Loucy (cell line): ENCODE results near the gene SCT.
A peak's percentile ranks its signal among the peaks of the same experiment; 100 is the strongest.

Experiments
- H2AFZ ChIP-seq: fragments of 200-600 bp; sonication (generic); 2 replicates; pipeline ENCODE4 v1.6.0; 2016; ENCODE audit warnings: antibody characterized with exemption, mild to moderate bottlenecking, low read length, moderate library complexity
- H3F3A ChIP-seq: fragments of 200-600 bp; 2 replicates; pipeline ENCODE4 v1.6.0; 2016; ENCODE audit warnings: antibody characterized with exemption, low read depth, mild to moderate bottlenecking
- H3K27me3 ChIP-seq: fragments of 200-600 bp; sonication (generic); 2 replicates; pipeline ENCODE4 v1.6.1; 2014; ENCODE audit warnings: low read length, mild to moderate bottlenecking; ENCODE audit not compliant: insufficient read depth, poor library complexity, severe bottlenecking
- H3K36me3 ChIP-seq: fragments of 200-600 bp; sonication (generic); 2 replicates; pipeline ENCODE4 v1.6.1; 2016; ENCODE audit warnings: low read length; ENCODE audit not compliant: insufficient read depth
- H3K4me1 ChIP-seq: fragments of 200-600 bp; sonication (generic); 2 replicates; pipeline ENCODE4 v1.5.1; 2014; ENCODE audit warnings: low read length, mild to moderate bottlenecking; ENCODE audit not compliant: insufficient read depth, poor library complexity, severe bottlenecking
- H3K4me2 ChIP-seq: fragments of 200-600 bp; sonication (generic); 2 replicates; pipeline ENCODE4 v1.6.0; 2014; ENCODE audit warnings: antibody characterized with exemption, low read length, low read depth, mild to moderate bottlenecking; ENCODE audit not compliant: poor library complexity, severe bottlenecking
- H3K4me3 ChIP-seq: fragments of 200-600 bp; sonication (generic); 2 replicates; pipeline ENCODE4 v1.5.1; 2014; ENCODE audit warnings: low read length, mild to moderate bottlenecking, mixed read lengths; ENCODE audit not compliant: poor library complexity, severe bottlenecking
- H3K79me2 ChIP-seq: fragments of 200-600 bp; sonication (generic); 2 replicates; pipeline ENCODE4 v1.6.1; 2014; ENCODE audit warnings: low read length; ENCODE audit not compliant: insufficient read depth
- H3K9ac ChIP-seq: fragments of 200-600 bp; sonication (generic); 2 replicates; pipeline ENCODE4 v1.6.0; 2014; ENCODE audit warnings: mild to moderate bottlenecking, low read depth, low read length, moderate library complexity; ENCODE audit not compliant: poor library complexity, severe bottlenecking
- H3K9me2 ChIP-seq: fragments of 200-600 bp; sonication (generic); replicated peaks from 2 replicates; pipeline ENCODE4 v1.6.1; 2016; ENCODE audit warnings: low read depth, low read length, mixed read lengths
- H3K9me3 ChIP-seq: fragments of 200-600 bp; sonication (generic); 2 replicates; pipeline ENCODE4 v1.6.1; 2014; ENCODE audit warnings: mild to moderate bottlenecking, antibody characterized with exemption, low read length, low read depth; ENCODE audit not compliant: insufficient read depth
- H4K20me1 ChIP-seq: fragments of 200-600 bp; sonication (generic); 2 replicates; pipeline ENCODE4 v1.6.0; 2014; ENCODE audit warnings: antibody characterized with exemption, low read length, mild to moderate bottlenecking; ENCODE audit not compliant: insufficient read depth, poor library complexity, severe bottlenecking
- CTCF ChIP-seq: fragments of 200-600 bp; sonication (generic); conservative IDR thresholded peaks from 2 replicates; pipeline ENCODE4 v1.5.1; 2014; ENCODE audit warnings: mild to moderate bottlenecking, antibody characterized with exemption, low read length
- EZH2phosphoT487 ChIP-seq: fragments of 200-600 bp; IDR thresholded peaks from 2 replicates; pipeline ENCODE4 v1.6.1; 2018; ENCODE audit warnings: antibody characterized with exemption, mild to moderate bottlenecking, moderate library complexity, borderline replicate concordance

Gene SCT

GRCh38 chr11:579830-580601, 47.0 kb downstream of the SCT start:
- Histone ChIP-seq H3F3A (no peaks in the 10 kb centered on the region), H3K4me2 (peak overlapping the region; percentile 100), H3K9me2 (no peaks in the 10 kb centered on the region), H3K27me3 (no peaks in the 10 kb centered on the region), H3K79me2 (peaks cover 81% of the 10 kb centered on the region), H3K9me3 (no peaks in the 10 kb centered on the region), H2AFZ (no peak overlapping the region), H3K4me3 (peak overlapping the region; percentile 93), H4K20me1 (peaks cover 68% of the 10 kb centered on the region), H3K36me3 (peaks cover 30% of the 10 kb centered on the region; the same call in 1 of the 2 replicates), H3K4me1 (peaks cover 35% of the 10 kb centered on the region), H3K9ac (peak overlapping the region; percentile 97)
- TF ChIP-seq CTCF (no peak), EZH2phosphoT487 (no peak)

DNA sequence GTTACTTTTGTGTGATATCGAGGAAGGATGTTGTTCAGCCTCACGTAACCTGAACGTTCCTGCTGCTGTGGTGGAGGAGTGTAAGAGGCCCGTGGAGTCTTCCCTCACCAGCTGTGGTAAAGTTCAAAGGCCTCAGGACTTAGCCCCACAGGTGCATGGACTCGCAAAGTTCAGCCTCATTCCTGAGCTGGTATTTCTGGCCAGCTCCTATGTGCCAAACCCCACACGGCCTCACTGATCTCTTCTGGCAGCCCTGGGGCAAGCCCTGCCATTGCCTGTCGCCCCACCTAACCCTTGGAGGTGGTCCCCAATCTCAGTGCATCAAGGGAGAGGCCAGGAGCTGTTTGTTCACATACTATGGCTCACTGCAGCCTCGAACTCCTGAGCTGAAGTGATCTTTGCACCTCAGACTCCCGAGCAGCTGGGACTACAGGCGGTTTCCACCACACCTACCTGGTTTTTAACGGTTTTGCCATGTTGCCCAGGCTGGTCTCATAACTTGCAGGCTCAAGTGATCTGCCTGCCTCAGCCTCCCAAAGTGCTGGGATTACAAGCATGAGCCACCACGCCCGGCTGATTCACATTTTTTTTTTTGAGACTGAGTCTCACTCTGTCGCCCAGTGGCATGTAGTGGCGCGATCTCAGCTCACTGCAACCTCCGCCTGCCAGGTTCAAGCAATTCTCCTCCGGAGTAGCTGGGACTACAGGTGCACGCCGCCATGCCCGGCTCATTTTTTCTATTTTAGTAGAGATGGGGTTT, 48.5 kb downstream of the SCT start:
- TF ChIP-seq EZH2phosphoT487: no peak
- no peak for TF ChIP-seq CTCF

DNA sequence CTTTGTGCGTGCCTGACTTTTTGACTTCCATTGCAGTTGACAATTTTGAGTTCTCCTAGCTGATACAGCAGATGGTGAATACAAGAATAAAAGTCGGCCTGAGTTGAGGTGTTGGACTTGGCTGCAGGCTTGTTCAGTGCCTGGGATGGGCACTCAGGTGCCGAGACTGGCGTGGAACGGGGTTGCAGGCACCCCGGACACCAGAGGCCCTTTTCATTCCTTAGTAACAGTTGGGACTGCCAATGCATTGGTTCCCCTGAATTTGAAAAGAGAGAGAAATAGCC, 49.4 kb downstream of the SCT start:
- Histone ChIP-seq H3K9me2 (no peaks in the 10 kb centered on the region), H3K79me2 (peaks cover 60% of the 10 kb centered on the region), H3K4me2 (peak overlapping the region; percentile 100), H3K36me3 (peaks cover 11% of the 10 kb centered on the region; the same call in 1 of the 2 replicates), H3K4me3 (peak overlapping the region; percentile 93), H3F3A (no peaks in the 10 kb centered on the region), H3K9ac (peak overlapping the region; percentile 97), H3K4me1 (peaks cover 35% of the 10 kb centered on the region), H4K20me1 (peaks cover 56% of the 10 kb centered on the region), H2AFZ (no peak overlapping the region), H3K9me3 (no peaks in the 10 kb centered on the region), H3K27me3 (no peaks in the 10 kb centered on the region)
- TF ChIP-seq CTCF (no peak), EZH2phosphoT487 (no peak)

More for the DNA sequence above, 48.5 kb downstream of the SCT start:
- no peaks in the 10 kb centered on the region for H3K9me2 ChIP-seq
- H3K27me3 ChIP-seq: no peaks in the 10 kb centered on the region
- peaks cover 15% of the 10 kb centered on the region; the same call in 1 of the 2 replicates for H3K36me3 ChIP-seq
- no peaks in the 10 kb centered on the region for H3F3A ChIP-seq
- peaks cover 67% of the 10 kb centered on the region for H3K79me2 ChIP-seq
- H3K9me3 ChIP-seq: no peaks in the 10 kb centered on the region
- H3K4me2 ChIP-seq: peak overlapping the region; percentile 100
- H4K20me1 ChIP-seq: peaks cover 59% of the 10 kb centered on the region
- no peak overlapping the region for H2AFZ ChIP-seq
- peaks cover 35% of the 10 kb centered on the region for H3K4me1 ChIP-seq
- H3K4me3 ChIP-seq: peak overlapping the region; percentile 93
- peak overlapping the region; percentile 97 for H3K9ac ChIP-seq
